DMS 273 treated with DMSO at 0.1 percent for 48 hours (cell line): ENCODE results near the gene ZNF35.

ENCODE experiments used
- DNase-seq: peaks from one replicate; lab custom pipeline; 2025; lab: John Stamatoyannopoulos, UW

Gene ZNF35

GRCh38 chr3:44685128-44685800 lies 36.7 kb downstream of the ZNF35 start:
- DNase-seq: peak; percentile 31

- no peak for DNase-seq
These were observed 39.4 kb downstream of the ZNF35 start for GRCh38 chr3:44687898-44688297.
